SK-N-SH (cell line): ENCODE measurements around the gene TAF11L7. TPM values are rescaled to one million over a fixed set of nuclear protein-coding genes. Genes with fewer than 3 reads are reported as not detected.
"Not testable (repeated sequence)": the region's sequence is repeated elsewhere in the genome, so short reads cannot be mapped to it uniquely, and the experiment has no call there.

Source experiments
- CTCF ChIA-PET: fragments of 300-600, 350-600 bp; formaldehyde crosslinking; extraction: SDS; loops from one replicate; lab custom pipeline; 2021; lab: Yijun Ruan, JAX
- POLR2A ChIA-PET: fragments of 350-600 bp; sonication (Branson Sonifier 250); formaldehyde crosslinking; extraction: SDS; loops from one replicate; lab custom pipeline; 2020; ENCODE audit warnings: antibody characterized with exemption, inconsistent platforms; lab: Yijun Ruan, JAX
- DNase-seq: peaks from one replicate; pipeline ENCODE4 v3.0.0; 2012
- H2AFZ ChIP-seq: fragments of 200-600 bp; sonication (generic); 2 replicates; pipeline ENCODE4 v1.8.1; 2016; ENCODE audit warnings: antibody characterized with exemption, mild to moderate bottlenecking, low read depth
- H3F3A ChIP-seq: fragments of 200-600 bp; sonication (generic); replicated peaks from 2 replicates; pipeline ENCODE3; 2016; ENCODE audit warnings: antibody characterized with exemption, mild to moderate bottlenecking; ENCODE audit not compliant: insufficient read depth
- H3K27ac ChIP-seq, 2 experiments: fragments of 200-500 bp in 1 of 2; fragments of 200-600 bp in 1 of 2; sonication (Bioruptor generic) in 1 of 2; sonication (generic), shearing (Covaris generic) in 1 of 2; 2 replicates each; pipeline versions ENCODE4 v1.5.1 to v1.6.1; 2014 to 2016; ENCODE audit warnings: low read depth in 2 of 2, inconsistent platforms in 1 of 2, low read length in 1 of 2, mild to moderate bottlenecking in 1 of 2, mixed read lengths in 1 of 2
- H3K27me3 ChIP-seq: fragments of 200-600 bp; sonication (generic), shearing (Covaris generic); 2 replicates; pipeline ENCODE4 v1.6.1; 2016; ENCODE audit warnings: mixed run types; ENCODE audit not compliant: insufficient read depth
- H3K36me3 ChIP-seq, 2 experiments: fragments of 200-500 bp in 1 of 2; fragments of 200-600 bp in 1 of 2; sonication (Bioruptor generic) in 1 of 2; sonication (generic) in 1 of 2; replicated peaks in 1 of 2; 2 replicates each; pipeline versions ENCODE3 to v1.5.1; 2014 to 2016; ENCODE audit warnings: low read length in 1 of 2, mild to moderate bottlenecking in 1 of 2; ENCODE audit not compliant: insufficient read depth in 2 of 2, control insufficient read depth in 1 of 2
- H3K4me1 ChIP-seq, 2 experiments: fragments of 200-500 bp in 1 of 2; fragments of 200-600 bp in 1 of 2; sonication (Bioruptor generic) in 1 of 2; sonication (generic), shearing (Covaris generic) in 1 of 2; 2 replicates each; pipeline versions ENCODE4 v1.5.1 to v1.6.1; 2014 to 2016; ENCODE audit warnings: low read depth in 1 of 2, low read length in 1 of 2, mixed run types in 1 of 2; ENCODE audit not compliant: insufficient read depth in 2 of 2, control insufficient read depth in 1 of 2
- H3K4me2 ChIP-seq: fragments of 200-600 bp; sonication (generic), shearing (Covaris generic); 2 replicates; pipeline ENCODE4 v1.6.1; 2017; ENCODE audit warnings: mixed run types
- H3K4me3 ChIP-seq, 2 experiments: fragments of 200-500 bp in 1 of 2; fragments of 200-600 bp in 1 of 2; sonication (Bioruptor generic) in 1 of 2; sonication (generic), shearing (Covaris generic) in 1 of 2; 2 replicates each; pipeline versions ENCODE4 v1.5.1 to v1.8.1; 2014 to 2016; ENCODE audit warnings: low read depth in 2 of 2, inconsistent platforms in 1 of 2, low read length in 1 of 2, mild to moderate bottlenecking in 1 of 2, mixed read lengths in 1 of 2, moderate library complexity in 1 of 2
- H3K79me2 ChIP-seq: fragments of 200-600 bp; sonication (generic); 2 replicates; pipeline ENCODE4 v1.8.1; 2017; ENCODE audit warnings: mild to moderate bottlenecking; ENCODE audit not compliant: insufficient read depth
- H3K9ac ChIP-seq: fragments of 200-600 bp; sonication (generic); 2 replicates; pipeline ENCODE4 v1.6.1; 2017; ENCODE audit warnings: mixed run types
- H3K9me2 ChIP-seq: fragments of 200-600 bp; sonication (generic); 2 replicates; pipeline ENCODE4 v1.6.1; 2017; ENCODE audit warnings: mixed run types
- H3K9me3 ChIP-seq: fragments of 200-600 bp; sonication (generic); 2 replicates; pipeline ENCODE4 v1.6.1; 2017; ENCODE audit warnings: mixed run types, mild to moderate bottlenecking, moderate library complexity
- H4K20me1 ChIP-seq: fragments of 200-600 bp; sonication (generic); 2 replicates; pipeline ENCODE4 v1.6.1; 2017; ENCODE audit warnings: mild to moderate bottlenecking, mixed run types; ENCODE audit not compliant: insufficient read depth
- CHD2 ChIP-seq: fragments of 150-350 bp; IDR thresholded peaks from 2 replicates; pipeline ENCODE4 v1.6.1; 2018; ENCODE audit warnings: low read length; ENCODE audit not compliant: partially characterized antibody
- EZH2phosphoT487 ChIP-seq: fragments of 200-600 bp; sonication (generic); IDR thresholded peaks from 2 replicates; pipeline ENCODE4 v1.6.1; 2017; ENCODE audit warnings: low read depth, mixed run types, mild to moderate bottlenecking, antibody characterized with exemption, moderate library complexity, borderline replicate concordance
- REST ChIP-seq: IDR thresholded peaks from 2 replicates; pipeline ENCODE4 v1.6.1; 2012; ENCODE audit warnings: mild to moderate bottlenecking, low read depth, low read length, moderate library complexity
- SIN3A ChIP-seq: IDR thresholded peaks from 2 replicates; pipeline ENCODE4 v1.6.1; 2012; ENCODE audit warnings: low read depth, mild to moderate bottlenecking, low read length, moderate library complexity, borderline replicate concordance
- SMC3 ChIP-seq: IDR thresholded peaks from 2 replicates; pipeline ENCODE4 v1.6.1; 2012; ENCODE audit warnings: low read depth, low read length, improper control_type of control experiment
- TEAD4 ChIP-seq: IDR thresholded peaks from 2 replicates; pipeline ENCODE4 v1.4.0; 2012; ENCODE audit warnings: mild to moderate bottlenecking, borderline replicate concordance; ENCODE audit not compliant: insufficient read depth
- USF2 ChIP-seq: fragments of 150-350 bp; IDR thresholded peaks from 2 replicates; pipeline ENCODE4 v1.6.1; 2017; ENCODE audit warnings: antibody characterized with exemption, low read length, low read depth, borderline replicate concordance
- ZBTB33 ChIP-seq: IDR thresholded peaks from 2 replicates; pipeline ENCODE4 v1.4.0; 2012; ENCODE audit warnings: low read depth, borderline replicate concordance
- WGBS: methylation state at CpG from one replicate; pipeline ENCODE4 v1.1.6; 2017; ENCODE audit warnings: low lambda C conversion rate; 5-methylcytosine and 5-hydroxymethylcytosine counted together
- polyA plus RNA-seq, 3 experiments: library from polyadenylated mRNA; depleted of rRNA; stranded (reverse); fragments of >200 nt; gene quantifications; 2 replicates each; pipeline ENCODE4 v1.2.3, GENCODE V29; 2012
- TF ChIP-seq, protein P1 (sequence below): fragments of 200-600 bp; sonication (generic); IDR thresholded peaks from 2 replicates; pipeline ENCODE4 v1.6.1; 2017; ENCODE audit warnings: antibody characterized with exemption, mild to moderate bottlenecking, moderate library complexity

Gene TAF11L7
- polyA plus RNA-seq, 1 of the 3 experiments (the other 2 are of a cell fraction) = not detected

- no peak for TF ChIP-seq SMC3
Measured at GRCh38 chr5:17619354-17619753, 33.8 kb upstream of the TAF11L7 start (continued).

- Histone ChIP-seq H3K27ac (no peak overlapping the region), H3K9me3 (no peaks in the 10 kb centered on the region), H3K9ac (no peak overlapping the region), H3K4me1 (no peaks in the 10 kb centered on the region), H2AFZ (no peak overlapping the region), H3K36me3 (no peaks in the 10 kb centered on the region), H4K20me1 (no peaks in the 10 kb centered on the region), H3K9me2 (no peaks in the 10 kb centered on the region), H3F3A (no peaks in the 10 kb centered on the region), H3K4me2 (no peak overlapping the region), H3K27me3 (no peaks in the 10 kb centered on the region), H3K79me2 (no peaks in the 10 kb centered on the region), H3K4me3 (no peak overlapping the region)
- TF ChIP-seq SIN3A (no peak), REST (no peak), TEAD4 (no peak), ZBTB33 (no peak), CHD2 (no peak), EZH2phosphoT487 (no peak), USF2 (no peak)
- TF ChIP-seq, protein P1, sequence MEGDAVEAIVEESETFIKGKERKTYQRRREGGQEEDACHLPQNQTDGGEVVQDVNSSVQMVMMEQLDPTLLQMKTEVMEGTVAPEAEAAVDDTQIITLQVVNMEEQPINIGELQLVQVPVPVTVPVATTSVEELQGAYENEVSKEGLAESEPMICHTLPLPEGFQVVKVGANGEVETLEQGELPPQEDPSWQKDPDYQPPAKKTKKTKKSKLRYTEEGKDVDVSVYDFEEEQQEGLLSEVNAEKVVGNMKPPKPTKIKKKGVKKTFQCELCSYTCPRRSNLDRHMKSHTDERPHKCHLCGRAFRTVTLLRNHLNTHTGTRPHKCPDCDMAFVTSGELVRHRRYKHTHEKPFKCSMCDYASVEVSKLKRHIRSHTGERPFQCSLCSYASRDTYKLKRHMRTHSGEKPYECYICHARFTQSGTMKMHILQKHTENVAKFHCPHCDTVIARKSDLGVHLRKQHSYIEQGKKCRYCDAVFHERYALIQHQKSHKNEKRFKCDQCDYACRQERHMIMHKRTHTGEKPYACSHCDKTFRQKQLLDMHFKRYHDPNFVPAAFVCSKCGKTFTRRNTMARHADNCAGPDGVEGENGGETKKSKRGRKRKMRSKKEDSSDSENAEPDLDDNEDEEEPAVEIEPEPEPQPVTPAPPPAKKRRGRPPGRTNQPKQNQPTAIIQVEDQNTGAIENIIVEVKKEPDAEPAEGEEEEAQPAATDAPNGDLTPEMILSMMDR = no peak
- WGBS = 10% methylated on average over 7 of the region's 17 CpGs
- DNase-seq = no peak
- CTCF ChIA-PET = interaction anchor here (0.6 kb wide), 1 partner anchor 205 kb away, joined by 3 read pairs; no protein-coding TSS in a partner anchor
- POLR2A ChIA-PET = no interaction called here
Measured at GRCh38 chr5:17614872-17615605, 29.5 kb upstream of the TAF11L7 start.

GRCh38 chr5:17610092-17610491 lies 24.5 kb upstream of the TAF11L7 start, which contains the start of gene TAF11L12:
Gene TAF11L12 (plus strand): TSS chr5:17610392.
- POLR2A ChIA-PET = not testable (repeated sequence)

More at GRCh38 chr5:17610092-17610491, 24.5 kb upstream of the TAF11L7 start, which contains the start of gene TAF11L12:
- WGBS = 25% methylated on average over 2 of the region's 2 CpGs
- H3K27ac ChIP-seq, H3K9me2 ChIP-seq, H3K4me2 ChIP-seq, H3K4me1 ChIP-seq, H3K9me3 ChIP-seq, H3K27me3 ChIP-seq, H4K20me1 ChIP-seq, H3K9ac ChIP-seq, H3K36me3 ChIP-seq, DNase-seq, CTCF ChIA-PET, H3K4me3 ChIP-seq, H3F3A ChIP-seq, H3K79me2 ChIP-seq, H2AFZ ChIP-seq: not testable (repeated sequence)
